ENCODE data around the gene LINS1. TPM values are rescaled to one million over a fixed set of nuclear protein-coding genes. Genes with fewer than 3 reads are reported as not detected.

Gene LINS1
- total and polyA plus RNA-seq, 2 experiments from 2014 or later, result 11.7 to 15.4 TPM

DNA sequence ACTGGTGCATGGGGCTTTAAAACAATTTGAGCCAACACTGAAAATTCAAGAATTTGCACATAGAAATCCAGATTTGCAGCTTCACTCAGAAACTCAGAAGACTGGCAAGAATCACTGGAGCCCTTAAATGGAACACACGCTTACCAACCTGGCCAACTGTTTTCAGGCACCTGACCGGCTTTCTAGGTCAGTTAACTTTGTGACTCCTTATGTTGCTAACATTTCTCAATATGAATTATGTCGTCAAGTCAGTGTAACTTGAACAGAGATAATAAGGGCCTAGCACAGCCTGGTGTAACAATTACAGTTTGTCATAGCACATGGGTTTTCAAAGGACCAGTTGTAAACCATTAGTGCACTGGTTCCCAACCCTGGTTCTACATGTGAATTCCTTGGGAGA lies 80.1 kb downstream of the LINS1 start:
- Histone ChIP-seq H2AFZ (no peak overlapping the region), H3K36me3 (ENCODE audit: insufficient read depth) (no peaks in the 10 kb centered on the region), H3K27me3 (ENCODE audit: insufficient read depth) (no peaks in the 10 kb centered on the region), H4K20me1 (replicated peaks; ENCODE audit: insufficient read depth) (no peaks in the 10 kb centered on the region), H3K9me2 (ENCODE audit: insufficient read depth) (peaks cover 8% of the 10 kb centered on the region; the same call in 1 of the 2 replicates), H3K4me1 (ENCODE audit: insufficient read depth) (no peaks in the 10 kb centered on the region), H3K4me3 (no peak overlapping the region), H3K79me2 (replicated peaks; ENCODE audit: insufficient read depth) (no peaks in the 10 kb centered on the region), H3F3A (replicated peaks; ENCODE audit: low read depth) (no peaks in the 10 kb centered on the region), H3K27ac (ENCODE audit: low read depth) (no peak overlapping the region), H3K4me2 (no peak overlapping the region)
- H3K27me3 Mint-ChIP-seq (ENCODE audit: insufficient read depth, low read depth, poor library complexity), result peaks cover 4% of the 10 kb centered on the region
- ATAC-seq (no peak), DNase-seq (ENCODE audit: low spot score) (no peak)
- no peaks in the 10 kb centered on the region for H3K36me3 Mint-ChIP-seq (ENCODE audit: low read depth)
- peaks cover 5% of the 10 kb centered on the region for H3K4me1 Mint-ChIP-seq
- TF ChIP-seq JUNB (IDR thresholded peaks at IDR 0.05; ENCODE audit: unreplicated experiment), result no peak
- no peak for TF ChIP-seq EZH2phosphoT487 (IDR thresholded peaks at IDR 0.05; ENCODE audit: unreplicated experiment)
- no peak for TF ChIP-seq POLR2AphosphoS5 (IDR thresholded peaks at IDR 0.05; ENCODE audit: low read depth)
- no peak for TF ChIP-seq ZNF331 (CRISPR knock-in tag; IDR thresholded peaks at IDR 0.05; ENCODE audit: low read depth)
- TF ChIP-seq, protein P1, sequence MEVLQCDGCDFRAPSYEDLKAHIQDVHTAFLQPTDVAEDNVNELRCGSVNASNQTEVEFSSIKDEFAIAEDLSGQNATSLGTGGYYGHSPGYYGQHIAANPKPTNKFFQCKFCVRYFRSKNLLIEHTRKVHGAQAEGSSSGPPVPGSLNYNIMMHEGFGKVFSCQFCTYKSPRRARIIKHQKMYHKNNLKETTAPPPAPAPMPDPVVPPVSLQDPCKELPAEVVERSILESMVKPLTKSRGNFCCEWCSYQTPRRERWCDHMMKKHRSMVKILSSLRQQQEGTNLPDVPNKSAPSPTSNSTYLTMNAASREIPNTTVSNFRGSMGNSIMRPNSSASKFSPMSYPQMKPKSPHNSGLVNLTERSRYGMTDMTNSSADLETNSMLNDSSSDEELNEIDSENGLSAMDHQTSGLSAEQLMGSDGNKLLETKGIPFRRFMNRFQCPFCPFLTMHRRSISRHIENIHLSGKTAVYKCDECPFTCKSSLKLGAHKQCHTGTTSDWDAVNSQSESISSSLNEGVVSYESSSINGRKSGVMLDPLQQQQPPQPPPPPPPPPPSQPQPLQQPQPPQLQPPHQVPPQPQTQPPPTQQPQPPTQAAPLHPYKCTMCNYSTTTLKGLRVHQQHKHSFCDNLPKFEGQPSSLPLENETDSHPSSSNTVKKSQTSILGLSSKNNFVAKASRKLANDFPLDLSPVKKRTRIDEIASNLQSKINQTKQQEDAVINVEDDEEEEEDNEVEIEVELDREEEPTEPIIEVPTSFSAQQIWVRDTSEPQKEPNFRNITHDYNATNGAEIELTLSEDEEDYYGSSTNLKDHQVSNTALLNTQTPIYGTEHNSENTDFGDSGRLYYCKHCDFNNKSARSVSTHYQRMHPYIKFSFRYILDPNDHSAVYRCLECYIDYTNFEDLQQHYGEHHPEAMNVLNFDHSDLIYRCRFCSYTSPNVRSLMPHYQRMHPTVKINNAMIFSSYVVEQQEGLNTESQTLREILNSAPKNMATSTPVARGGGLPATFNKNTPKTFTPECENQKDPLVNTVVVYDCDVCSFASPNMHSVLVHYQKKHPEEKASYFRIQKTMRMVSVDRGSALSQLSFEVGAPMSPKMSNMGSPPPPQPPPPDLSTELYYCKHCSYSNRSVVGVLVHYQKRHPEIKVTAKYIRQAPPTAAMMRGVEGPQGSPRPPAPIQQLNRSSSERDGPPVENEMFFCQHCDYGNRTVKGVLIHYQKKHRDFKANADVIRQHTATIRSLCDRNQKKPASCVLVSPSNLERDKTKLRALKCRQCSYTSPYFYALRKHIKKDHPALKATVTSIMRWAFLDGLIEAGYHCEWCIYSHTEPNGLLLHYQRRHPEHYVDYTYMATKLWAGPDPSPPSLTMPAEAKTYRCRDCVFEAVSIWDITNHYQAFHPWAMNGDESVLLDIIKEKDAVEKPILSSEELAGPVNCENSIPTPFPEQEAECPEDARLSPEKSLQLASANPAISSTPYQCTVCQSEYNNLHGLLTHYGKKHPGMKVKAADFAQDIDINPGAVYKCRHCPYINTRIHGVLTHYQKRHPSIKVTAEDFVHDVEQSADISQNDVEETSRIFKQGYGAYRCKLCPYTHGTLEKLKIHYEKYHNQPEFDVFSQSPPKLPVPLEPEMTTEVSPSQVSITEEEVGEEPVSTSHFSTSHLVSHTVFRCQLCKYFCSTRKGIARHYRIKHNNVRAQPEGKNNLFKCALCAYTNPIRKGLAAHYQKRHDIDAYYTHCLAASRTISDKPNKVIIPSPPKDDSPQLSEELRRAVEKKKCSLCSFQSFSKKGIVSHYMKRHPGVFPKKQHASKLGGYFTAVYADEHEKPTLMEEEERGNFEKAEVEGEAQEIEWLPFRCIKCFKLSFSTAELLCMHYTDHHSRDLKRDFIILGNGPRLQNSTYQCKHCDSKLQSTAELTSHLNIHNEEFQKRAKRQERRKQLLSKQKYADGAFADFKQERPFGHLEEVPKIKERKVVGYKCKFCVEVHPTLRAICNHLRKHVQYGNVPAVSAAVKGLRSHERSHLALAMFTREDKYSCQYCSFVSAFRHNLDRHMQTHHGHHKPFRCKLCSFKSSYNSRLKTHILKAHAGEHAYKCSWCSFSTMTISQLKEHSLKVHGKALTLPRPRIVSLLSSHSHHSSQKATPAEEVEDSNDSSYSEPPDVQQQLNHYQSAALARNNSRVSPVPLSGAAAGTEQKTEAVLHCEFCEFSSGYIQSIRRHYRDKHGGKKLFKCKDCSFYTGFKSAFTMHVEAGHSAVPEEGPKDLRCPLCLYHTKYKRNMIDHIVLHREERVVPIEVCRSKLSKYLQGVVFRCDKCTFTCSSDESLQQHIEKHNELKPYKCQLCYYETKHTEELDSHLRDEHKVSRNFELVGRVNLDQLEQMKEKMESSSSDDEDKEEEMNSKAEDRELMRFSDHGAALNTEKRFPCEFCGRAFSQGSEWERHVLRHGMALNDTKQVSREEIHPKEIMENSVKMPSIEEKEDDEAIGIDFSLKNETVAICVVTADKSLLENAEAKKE (CRISPR knock-in tag; IDR thresholded peaks at IDR 0.05), result no peak
- no peak for TF ChIP-seq NANOG (IDR thresholded peaks at IDR 0.05; ENCODE audit: borderline replicate concordance)
- no peak overlapping the region for H3K4me3 Mint-ChIP-seq
- no peak overlapping the region for H3K27ac Mint-ChIP-seq
- H3K9me3 Mint-ChIP-seq, result no peaks in the 10 kb centered on the region; the same call in 2 of the 3 replicates
